GM18499 (cell line): ENCODE measurements around the gene SEH1L.
"Not testable (repeated sequence)": the region's sequence is repeated elsewhere in the genome, so short reads cannot be mapped to it uniquely, and the experiment has no call there.

Experiments used
- ATAC-seq: cut with Tn5 transposase; IDR thresholded peaks from one replicate; pipeline ENCODE4 v1.9.1; 2021; ENCODE audit warnings: moderate number of reproducible peaks; ENCODE audit not compliant: insufficient read depth, unreplicated experiment

The SEH1L gene

GRCh38 chr18:12993439-12993838, 45.6 kb downstream of the SEH1L start:
- no peak for ATAC-seq

GRCh38 chr18:12995424-12995823, 47.6 kb downstream of the SEH1L start:
- no peak for ATAC-seq

GRCh38 chr18:12995952-12996477, 48.2 kb downstream of the SEH1L start:
- ATAC-seq = no peak

GRCh38 chr18:12996661-12997292, 49.0 kb downstream of the SEH1L start:
- ATAC-seq = no peak

GRCh38 chr18:12997330-12997729, 49.5 kb downstream of the SEH1L start:
- not testable (repeated sequence) for ATAC-seq

GRCh38 chr18:12998332-12999060, 50.7 kb downstream of the SEH1L start:
- no peak for ATAC-seq

- ATAC-seq = no peak
Measured at GRCh38 chr18:13003466-13003896, 55.7 kb downstream of the SEH1L start.

GRCh38 chr18:13004396-13004795, 56.6 kb downstream of the SEH1L start:
- no peak for ATAC-seq

- no peak for ATAC-seq
Measured at GRCh38 chr18:13005289-13005688, 57.5 kb downstream of the SEH1L start.

- ATAC-seq = no peak
Measured at GRCh38 chr18:13006531-13007247, 58.9 kb downstream of the SEH1L start.

GRCh38 chr18:13007248-13007560, 59.4 kb downstream of the SEH1L start:
- ATAC-seq = no peak

GRCh38 chr18:13011719-13012118, 63.9 kb downstream of the SEH1L start:
- no peak for ATAC-seq

GRCh38 chr18:13014232-13014631, 66.4 kb downstream of the SEH1L start:
- no peak for ATAC-seq

GRCh38 chr18:13014818-13015217, 67.0 kb downstream of the SEH1L start:
- ATAC-seq = no peak

GRCh38 chr18:13017247-13017875, 69.5 kb downstream of the SEH1L start:
- no peak for ATAC-seq

- ATAC-seq = no peak
Measured at GRCh38 chr18:13018374-13018773, 70.6 kb downstream of the SEH1L start.

GRCh38 chr18:13019301-13019700, 71.5 kb downstream of the SEH1L start:
- ATAC-seq = no peak

GRCh38 chr18:13022644-13023043, 74.8 kb downstream of the SEH1L start:
- ATAC-seq = no peak

GRCh38 chr18:13025233-13025632, 77.4 kb downstream of the SEH1L start:
- no peak for ATAC-seq

GRCh38 chr18:13026583-13027270, 78.9 kb downstream of the SEH1L start:
- no peak for ATAC-seq
